ENCODE measurements around the gene UNC5A.

UNC5A gene

GRCh38 chr5:176810081-176810597, at the start of gene UNC5A:
Gene UNC5A, plus strand, starts transcription at chr5:176810559. Its CDS starts 192 bp downstream, at chr5:176810751.
- no peak for DNase-seq

- no peak for DNase-seq
These were observed 48.6 kb upstream of the UNC5A start for GRCh38 chr5:176761755-176762154.

GRCh38 chr5:176762489-176762888, 47.9 kb upstream of the UNC5A start:
- DNase-seq, result peak; percentile 3

- no peak for DNase-seq
These were observed 44.7 kb upstream of the UNC5A start for GRCh38 chr5:176765687-176766086.

- DNase-seq, result no peak
These were observed 42.0 kb upstream of the UNC5A start for GRCh38 chr5:176768174-176768970.

GRCh38 chr5:176769911-176770310, 40.4 kb upstream of the UNC5A start:
- DNase-seq, result no peak

GRCh38 chr5:176770431-176770830, 39.9 kb upstream of the UNC5A start:
- DNase-seq, result no peak

- no peak for DNase-seq
These were observed 39.1 kb upstream of the UNC5A start for GRCh38 chr5:176771102-176771845.

GRCh38 chr5:176772271-176773210, 37.8 kb upstream of the UNC5A start:
- DNase-seq, result no peak

- no peak for DNase-seq
These were observed 36.8 kb upstream of the UNC5A start for GRCh38 chr5:176773408-176774035.

- no peak for DNase-seq
These were observed 35.9 kb upstream of the UNC5A start for GRCh38 chr5:176774216-176775171.

GRCh38 chr5:176775409-176775808, 35.0 kb upstream of the UNC5A start:
- DNase-seq, result no peak

GRCh38 chr5:176776141-176776865, 34.1 kb upstream of the UNC5A start:
- no peak for DNase-seq

GRCh38 chr5:176776916-176777315, 33.4 kb upstream of the UNC5A start:
- no peak for DNase-seq

GRCh38 chr5:176778921-176779465, 31.4 kb upstream of the UNC5A start:
- DNase-seq, result no peak

- DNase-seq, result no peak
These were observed 30.8 kb upstream of the UNC5A start for GRCh38 chr5:176779537-176779936.

- DNase-seq, result no peak
These were observed 29.9 kb upstream of the UNC5A start for GRCh38 chr5:176780176-176781053.

GRCh38 chr5:176781054-176781375, 29.3 kb upstream of the UNC5A start:
- DNase-seq, result no peak

Data from SHP77 treated with DMSO at 0.1 percent for 48 hours (cell line).